Measurements from ENCODE around the gene NCOA1.

NCOA1 gene

GRCh38 chr2:24625728-24626127, 134.7 kb downstream of the NCOA1 start:
- WGBS, 2 donors (ENCODE audit: extremely low coverage in 2 of 2, insufficient read length in 2 of 2, insufficient replicate concordance in 1 of 2) = no CpG with 5 or more reads among the region's 1 CpG
- Histone ChIP-seq H3K4me3 (ENCODE audit: low read length in 2 of 2) (no peak overlapping the region), H3K18ac (ENCODE audit: low read length) (no peak overlapping the region)

GRCh38 chr2:24626131-24626530, 135.1 kb downstream of the NCOA1 start:
- H3K18ac ChIP-seq (ENCODE audit: low read length) = no peak overlapping the region
- no peaks in the 10 kb centered on the region for H3K27me3 ChIP-seq (ENCODE audit: control insufficient read depth in 3 of 3, insufficient read depth in 3 of 3, low read depth in 1 of 3, low read length in 3 of 3)
- WGBS, 2 donors (ENCODE audit: extremely low coverage in 2 of 2, insufficient read length in 2 of 2, insufficient replicate concordance in 1 of 2) = no CpG with 5 or more reads among the region's 3 CpGs
- H3K9me3 ChIP-seq (replicated peaks in 1 of 2; ENCODE audit: control insufficient read depth in 2 of 2, insufficient read depth in 1 of 2, low read depth in 1 of 2, low read length in 2 of 2) = no peaks in the 10 kb centered on the region
- H3K4me1 ChIP-seq (ENCODE audit: control insufficient read depth in 2 of 2, insufficient read depth in 1 of 2, low read depth in 1 of 2, low read length in 2 of 2) = no peaks in the 10 kb centered on the region
- DNase-seq (ENCODE audit: low spot score) = no peak
- no peak overlapping the region for H3K14ac ChIP-seq (ENCODE audit: low read length)
- H3K23ac ChIP-seq (ENCODE audit: low read depth, low read length, poor library complexity) = no peak overlapping the region
- no peak overlapping the region for H3K9ac ChIP-seq (ENCODE audit: low read depth, low read length, poor library complexity)
- no peak overlapping the region for H2AK5ac ChIP-seq (ENCODE audit: low read depth, low read length)
- H2BK5ac ChIP-seq (ENCODE audit: low read length) = no peak overlapping the region
- no peak overlapping the region for H3K4me3 ChIP-seq (ENCODE audit: low read length in 2 of 2)
- H3K4me2 ChIP-seq (ENCODE audit: insufficient read depth, low read length, poor library complexity, severe bottlenecking) = no peak overlapping the region
- H4K8ac ChIP-seq (ENCODE audit: low read depth, low read length) = no peak overlapping the region
- H2BK120ac ChIP-seq (ENCODE audit: low read depth, low read length) = no peak overlapping the region
- no peak overlapping the region for H2AFZ ChIP-seq (ENCODE audit: low read length)
- H3K36me3 ChIP-seq (replicated peaks in 1 of 2; ENCODE audit: control insufficient read depth in 2 of 2, insufficient read depth in 2 of 2, low read length in 2 of 2) = no peaks in the 10 kb centered on the region
- H2BK12ac ChIP-seq (ENCODE audit: low read length) = no peak overlapping the region
- H3K27ac ChIP-seq (replicated peaks; ENCODE audit: low read length) = no peak overlapping the region
- no peak overlapping the region for H4K91ac ChIP-seq (ENCODE audit: low read depth, low read length, poor library complexity)
- H3K79me1 ChIP-seq (ENCODE audit: low read depth, low read length) = no peaks in the 10 kb centered on the region
- H3K4ac ChIP-seq (ENCODE audit: low read length) = no peak overlapping the region
- H2BK15ac ChIP-seq (ENCODE audit: low read length) = no peak overlapping the region

More at GRCh38 chr2:24625728-24626127, 134.7 kb downstream of the NCOA1 start:
- no peaks in the 10 kb centered on the region for H3K9me3 ChIP-seq (replicated peaks in 1 of 2; ENCODE audit: control insufficient read depth in 2 of 2, insufficient read depth in 1 of 2, low read depth in 1 of 2, low read length in 2 of 2)
- H2BK5ac ChIP-seq (ENCODE audit: low read length) = no peak overlapping the region
- H3K79me1 ChIP-seq (ENCODE audit: low read depth, low read length) = no peaks in the 10 kb centered on the region
- no peak overlapping the region for H3K4ac ChIP-seq (ENCODE audit: low read length)
- no peak overlapping the region for H4K91ac ChIP-seq (ENCODE audit: low read depth, low read length, poor library complexity)
- no peak overlapping the region for H3K14ac ChIP-seq (ENCODE audit: low read length)
- no peak overlapping the region for H3K9ac ChIP-seq (ENCODE audit: low read depth, low read length, poor library complexity)
- H3K4me1 ChIP-seq (ENCODE audit: control insufficient read depth in 2 of 2, insufficient read depth in 1 of 2, low read depth in 1 of 2, low read length in 2 of 2) = peaks cover 0 to 2% of the 10 kb centered on the region in 2 donors
- H2AK5ac ChIP-seq (ENCODE audit: low read depth, low read length) = no peak overlapping the region
- H3K36me3 ChIP-seq (replicated peaks in 1 of 2; ENCODE audit: control insufficient read depth in 2 of 2, insufficient read depth in 2 of 2, low read length in 2 of 2) = no peaks in the 10 kb centered on the region
- H2AFZ ChIP-seq (ENCODE audit: low read length) = no peak overlapping the region
- H3K27ac ChIP-seq (replicated peaks; ENCODE audit: low read length) = no peak overlapping the region
- no peak for DNase-seq (ENCODE audit: low spot score)
- no peak overlapping the region for H2BK12ac ChIP-seq (ENCODE audit: low read length)
- no peak overlapping the region for H4K8ac ChIP-seq (ENCODE audit: low read depth, low read length)
- no peak overlapping the region for H2BK15ac ChIP-seq (ENCODE audit: low read length)
- H3K23ac ChIP-seq (ENCODE audit: low read depth, low read length, poor library complexity) = no peak overlapping the region
- no peak overlapping the region for H3K4me2 ChIP-seq (ENCODE audit: insufficient read depth, low read length, poor library complexity, severe bottlenecking)
- H3K27me3 ChIP-seq (ENCODE audit: control insufficient read depth in 3 of 3, insufficient read depth in 3 of 3, low read depth in 1 of 3, low read length in 3 of 3) = no peaks in the 10 kb centered on the region
- H2BK120ac ChIP-seq (ENCODE audit: low read depth, low read length) = no peak overlapping the region

- no peak for DNase-seq (ENCODE audit: low spot score)
- no peak overlapping the region for H3K14ac ChIP-seq (ENCODE audit: low read length)
Measured at GRCh38 chr2:24628746-24629145, 137.7 kb downstream of the NCOA1 start.

GRCh38 chr2:24632172-24632571, 141.1 kb downstream of the NCOA1 start:
- no CpG with 5 or more reads among the region's 1 CpG for WGBS, 2 donors (ENCODE audit: extremely low coverage in 2 of 2, insufficient read length in 2 of 2, insufficient replicate concordance in 1 of 2)
- no peak overlapping the region for H3K18ac ChIP-seq (ENCODE audit: low read length)

More at GRCh38 chr2:24628746-24629145, 137.7 kb downstream of the NCOA1 start:
- Histone ChIP-seq H2BK120ac (ENCODE audit: low read depth, low read length) (no peak overlapping the region), H3K4me3 (ENCODE audit: low read length in 2 of 2) (no peak overlapping the region), H3K4me2 (ENCODE audit: insufficient read depth, low read length, poor library complexity, severe bottlenecking) (no peak overlapping the region), H4K91ac (ENCODE audit: low read depth, low read length, poor library complexity) (no peak overlapping the region), H3K79me1 (ENCODE audit: low read depth, low read length) (no peaks in the 10 kb centered on the region), H3K27me3 (ENCODE audit: control insufficient read depth in 3 of 3, insufficient read depth in 3 of 3, low read depth in 1 of 3, low read length in 3 of 3) (no peaks in the 10 kb centered on the region), H3K9ac (ENCODE audit: low read depth, low read length, poor library complexity) (no peak overlapping the region), H3K4me1 (ENCODE audit: control insufficient read depth in 2 of 2, insufficient read depth in 1 of 2, low read depth in 1 of 2, low read length in 2 of 2) (no peaks in the 10 kb centered on the region), H3K23ac (ENCODE audit: low read depth, low read length, poor library complexity) (no peak overlapping the region), H2AK5ac (ENCODE audit: low read depth, low read length) (no peak overlapping the region), H2BK5ac (ENCODE audit: low read length) (no peak overlapping the region), H3K18ac (ENCODE audit: low read length) (no peak overlapping the region), H3K27ac (replicated peaks; ENCODE audit: low read length) (no peak overlapping the region), H4K8ac (ENCODE audit: low read depth, low read length) (no peak overlapping the region), H3K36me3 (replicated peaks in 1 of 2; ENCODE audit: control insufficient read depth in 2 of 2, insufficient read depth in 2 of 2, low read length in 2 of 2) (no peaks in the 10 kb centered on the region), H3K4ac (ENCODE audit: low read length) (no peak overlapping the region), H2BK12ac (ENCODE audit: low read length) (no peak overlapping the region), H2AFZ (ENCODE audit: low read length) (no peak overlapping the region), H2BK15ac (ENCODE audit: low read length) (no peak overlapping the region), H3K9me3 (replicated peaks in 1 of 2; ENCODE audit: control insufficient read depth in 2 of 2, insufficient read depth in 1 of 2, low read depth in 1 of 2, low read length in 2 of 2) (no peaks in the 10 kb centered on the region)

More at GRCh38 chr2:24632172-24632571, 141.1 kb downstream of the NCOA1 start:
- no peak overlapping the region for H3K27ac ChIP-seq (replicated peaks; ENCODE audit: low read length)
- H2BK5ac ChIP-seq (ENCODE audit: low read length) = no peak overlapping the region
- no peak overlapping the region for H3K4ac ChIP-seq (ENCODE audit: low read length)
- peaks cover 0 to 2% of the 10 kb centered on the region in 2 donors for H3K4me1 ChIP-seq (ENCODE audit: control insufficient read depth in 2 of 2, insufficient read depth in 1 of 2, low read depth in 1 of 2, low read length in 2 of 2)
- H3K27me3 ChIP-seq (ENCODE audit: control insufficient read depth in 3 of 3, insufficient read depth in 3 of 3, low read depth in 1 of 3, low read length in 3 of 3) = no peaks in the 10 kb centered on the region
- H4K91ac ChIP-seq (ENCODE audit: low read depth, low read length, poor library complexity) = no peak overlapping the region
- H2AK5ac ChIP-seq (ENCODE audit: low read depth, low read length) = no peak overlapping the region
- H2BK12ac ChIP-seq (ENCODE audit: low read length) = no peak overlapping the region
- H3K79me1 ChIP-seq (ENCODE audit: low read depth, low read length) = no peaks in the 10 kb centered on the region
- H3K23ac ChIP-seq (ENCODE audit: low read depth, low read length, poor library complexity) = no peak overlapping the region
- H2AFZ ChIP-seq (ENCODE audit: low read length) = no peak overlapping the region
- no peak overlapping the region for H3K9ac ChIP-seq (ENCODE audit: low read depth, low read length, poor library complexity)
- H3K36me3 ChIP-seq (replicated peaks in 1 of 2; ENCODE audit: control insufficient read depth in 2 of 2, insufficient read depth in 2 of 2, low read length in 2 of 2) = no peaks in the 10 kb centered on the region
- H2BK15ac ChIP-seq (ENCODE audit: low read length) = no peak overlapping the region
- H3K9me3 ChIP-seq (replicated peaks in 1 of 2; ENCODE audit: control insufficient read depth in 2 of 2, insufficient read depth in 1 of 2, low read depth in 1 of 2, low read length in 2 of 2) = no peaks in the 10 kb centered on the region
- no peak overlapping the region for H4K8ac ChIP-seq (ENCODE audit: low read depth, low read length)
- no peak overlapping the region for H3K14ac ChIP-seq (ENCODE audit: low read length)
- no peak overlapping the region for H2BK120ac ChIP-seq (ENCODE audit: low read depth, low read length)
- H3K4me2 ChIP-seq (ENCODE audit: insufficient read depth, low read length, poor library complexity, severe bottlenecking) = no peak overlapping the region
- DNase-seq (ENCODE audit: low spot score) = no peak
- H3K4me3 ChIP-seq (ENCODE audit: low read length in 2 of 2) = no peak overlapping the region
